Tibial nerve (tissue), 4 donors: Measurements from ENCODE around the gene HMOX1. TPM values are rescaled to one million over a fixed set of nuclear protein-coding genes. Genes with fewer than 3 reads are reported as not detected.

Experiments
- DNase-seq, 2 donors: peaks; one replicate each; pipeline ENCODE4 v3.0.0-alpha.2; 2019; ENCODE audit warnings: low spot score in 2 of 2
- H3K27ac ChIP-seq, 4 donors: fragments of 200-600 bp; sonication (generic) in 3 of 4; one replicate each; pipeline ENCODE4 v1.5.1; 2017 to 2019; ENCODE audit warnings: mild to moderate bottlenecking in 1 of 4
- H3K27me3 ChIP-seq, 2 donors: fragments of 200-600 bp; sonication (generic) in 1 of 2; one replicate each; pipeline versions ENCODE4 v1.5.1 to v1.6.0; 2017 to 2019
- H3K36me3 ChIP-seq, 3 donors: fragments of 200-600 bp; sonication (generic); one replicate each; pipeline ENCODE4 v1.5.1; 2018 to 2019
- H3K4me1 ChIP-seq, 4 donors: fragments of 200-600 bp; sonication (generic) in 3 of 4; one replicate each; pipeline ENCODE4 v1.5.1; 2017 to 2019
- H3K4me3 ChIP-seq, 4 donors: fragments of 200-600 bp; sonication (generic) in 3 of 4; one replicate each; pipeline ENCODE4 v1.5.1; 2017 to 2019; ENCODE audit warnings: mild to moderate bottlenecking in 1 of 4, moderate library complexity in 1 of 4
- H3K9me3 ChIP-seq, 4 donors: fragments of 200-600 bp; sonication (generic) in 3 of 4; one replicate each; pipeline ENCODE4 v1.5.1; 2017 to 2019
- EP300 ChIP-seq, 2 donors: sonication (generic); formaldehyde crosslinking; IDR thresholded peaks; one replicate each; pipeline ENCODE4 v1.6.1; 2017; ENCODE audit warnings: antibody characterized with exemption in 2 of 2, mild to moderate bottlenecking in 1 of 2
- POLR2A ChIP-seq, 2 donors: fragments of 450-650 bp; IDR thresholded peaks; one replicate each; pipeline ENCODE4 v1.6.1; 2017; ENCODE audit warnings: antibody characterized with exemption in 2 of 2, mild to moderate bottlenecking in 2 of 2, moderate library complexity in 2 of 2
- WGBS, 2 donors: methylation state at CpG; one replicate each; pipeline ENCODE4 v1.1.5; 2018; 5-methylcytosine and 5-hydroxymethylcytosine counted together
- total RNA-seq, 4 donors: library from RNA; depleted of rRNA; stranded (reverse); fragments of >200 nt; gene quantifications; one replicate each; pipeline ENCODE4 v1.1.0, GENCODE V29; 2016
- TF ChIP-seq, protein P1 (sequence below), 5 experiments: fragments of 200-600 bp in 3 of 5; fragments of 450-650 bp in 2 of 5; sonication (generic) in 3 of 5; IDR thresholded peaks; one replicate each; pipeline ENCODE4 v1.5.1; 2016 to 2019; ENCODE audit warnings: antibody characterized with exemption in 5 of 5, mild to moderate bottlenecking in 3 of 5, moderate library complexity in 2 of 5

Gene HMOX1, protein sequence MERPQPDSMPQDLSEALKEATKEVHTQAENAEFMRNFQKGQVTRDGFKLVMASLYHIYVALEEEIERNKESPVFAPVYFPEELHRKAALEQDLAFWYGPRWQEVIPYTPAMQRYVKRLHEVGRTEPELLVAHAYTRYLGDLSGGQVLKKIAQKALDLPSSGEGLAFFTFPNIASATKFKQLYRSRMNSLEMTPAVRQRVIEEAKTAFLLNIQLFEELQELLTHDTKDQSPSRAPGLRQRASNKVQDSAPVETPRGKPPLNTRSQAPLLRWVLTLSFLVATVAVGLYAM
- total RNA-seq, result 10 to 100 TPM in 3 of 4 donors, 1 to 10 TPM in 1; 7.5 to 53.7 (median 19.0) TPM

DNA sequence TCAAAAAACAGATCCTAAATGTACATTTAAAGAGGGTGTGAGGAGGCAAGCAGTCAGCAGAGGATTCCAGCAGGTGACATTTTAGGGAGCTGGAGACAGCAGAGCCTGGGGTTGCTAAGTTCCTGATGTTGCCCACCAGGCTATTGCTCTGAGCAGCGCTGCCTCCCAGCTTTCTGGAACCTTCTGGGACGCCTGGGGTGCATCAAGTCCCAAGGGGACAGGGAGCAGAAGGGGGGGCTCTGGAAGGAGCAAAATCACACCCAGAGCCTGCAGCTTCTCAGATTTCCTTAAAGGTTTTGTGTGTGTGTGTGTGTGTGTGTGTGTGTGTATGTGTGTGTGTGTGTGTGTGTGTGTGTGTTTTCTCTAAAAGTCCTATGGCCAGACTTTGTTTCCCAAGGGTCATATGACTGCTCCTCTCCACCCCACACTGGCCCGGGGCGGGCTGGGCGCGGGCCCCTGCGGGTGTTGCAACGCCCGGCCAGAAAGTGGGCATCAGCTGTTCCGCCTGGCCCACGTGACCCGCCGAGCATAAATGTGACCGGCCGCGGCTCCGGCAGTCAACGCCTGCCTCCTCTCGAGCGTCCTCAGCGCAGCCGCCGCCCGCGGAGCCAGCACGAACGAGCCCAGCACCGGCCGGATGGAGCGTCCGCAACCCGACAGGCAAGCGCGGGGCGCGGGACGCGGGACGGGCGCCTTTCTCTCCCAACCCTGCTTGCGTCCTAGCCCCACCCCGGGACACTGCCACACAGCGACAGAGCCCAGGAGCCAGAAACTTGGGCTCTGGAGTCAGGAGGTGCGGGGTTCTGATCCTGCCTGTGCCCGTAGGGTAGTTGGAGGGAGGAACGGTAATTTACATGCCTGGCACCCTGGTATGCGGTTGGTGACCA lies at the start of gene HMOX1:
TSS of gene HMOX1 (plus strand) at position 560 of the 887 bp plus-strand sequence. CDS start at position 638, 78 bp downstream.
- peak within 1 kb of the TSS; percentile 38 to 73 (median 56) for H3K4me3 ChIP-seq
- peak within 1 kb of the TSS; percentile 44 to 90 (median 84) for H3K27ac ChIP-seq
- no peaks in the 10 kb centered on the region for H3K9me3 ChIP-seq
- H3K4me1 ChIP-seq, result peaks cover 0 to 54% (median 27%) of the 10 kb centered on the region in 4 donors
- 4 to 14% methylated on average over 7 to 40 of the region's 47 CpGs for WGBS, 2 donors
- no peaks in the 10 kb centered on the region for H3K36me3 ChIP-seq
- TF ChIP-seq EP300 (IDR thresholded peaks at IDR 0.05), result peak; percentile 61 to 93
- TF ChIP-seq POLR2A (IDR thresholded peaks at IDR 0.05), result peak; percentile 62 to 67
- TF ChIP-seq, protein P1, sequence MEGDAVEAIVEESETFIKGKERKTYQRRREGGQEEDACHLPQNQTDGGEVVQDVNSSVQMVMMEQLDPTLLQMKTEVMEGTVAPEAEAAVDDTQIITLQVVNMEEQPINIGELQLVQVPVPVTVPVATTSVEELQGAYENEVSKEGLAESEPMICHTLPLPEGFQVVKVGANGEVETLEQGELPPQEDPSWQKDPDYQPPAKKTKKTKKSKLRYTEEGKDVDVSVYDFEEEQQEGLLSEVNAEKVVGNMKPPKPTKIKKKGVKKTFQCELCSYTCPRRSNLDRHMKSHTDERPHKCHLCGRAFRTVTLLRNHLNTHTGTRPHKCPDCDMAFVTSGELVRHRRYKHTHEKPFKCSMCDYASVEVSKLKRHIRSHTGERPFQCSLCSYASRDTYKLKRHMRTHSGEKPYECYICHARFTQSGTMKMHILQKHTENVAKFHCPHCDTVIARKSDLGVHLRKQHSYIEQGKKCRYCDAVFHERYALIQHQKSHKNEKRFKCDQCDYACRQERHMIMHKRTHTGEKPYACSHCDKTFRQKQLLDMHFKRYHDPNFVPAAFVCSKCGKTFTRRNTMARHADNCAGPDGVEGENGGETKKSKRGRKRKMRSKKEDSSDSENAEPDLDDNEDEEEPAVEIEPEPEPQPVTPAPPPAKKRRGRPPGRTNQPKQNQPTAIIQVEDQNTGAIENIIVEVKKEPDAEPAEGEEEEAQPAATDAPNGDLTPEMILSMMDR (IDR thresholded peaks at IDR 0.05), result peak in 4 of 5 experiments; percentile 24 to 58 (median 40)
- no peaks in the 10 kb centered on the region for H3K27me3 ChIP-seq
- peak; percentile 90 to 94 for DNase-seq

DNA sequence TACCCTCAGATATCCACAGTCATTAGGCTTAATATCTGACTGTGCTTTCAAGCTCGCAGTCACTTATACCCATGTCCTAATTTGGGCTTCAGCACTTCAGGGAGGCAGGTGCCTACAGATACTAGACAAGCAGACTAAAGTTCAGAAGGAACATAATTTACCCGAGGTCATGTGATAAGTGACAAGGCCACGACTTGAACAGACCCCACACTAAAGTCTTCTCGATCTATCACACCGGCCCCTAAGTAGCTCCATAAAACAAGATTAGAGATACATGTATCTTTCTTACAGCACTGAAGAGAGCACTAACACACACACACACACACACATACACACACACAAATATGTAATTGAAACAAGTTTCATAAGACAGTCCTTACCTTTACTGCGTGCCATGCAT lies 48.6 kb upstream of the HMOX1 start:
- Histone ChIP-seq H3K36me3 (peaks cover 0 to 99% (median 27%) of the 10 kb centered on the region in 3 donors), H3K4me1 (peaks cover 0 to 10% (median 2%) of the 10 kb centered on the region in 4 donors), H3K27me3 (no peaks in the 10 kb centered on the region), H3K4me3 (no peak overlapping the region), H3K27ac (no peak overlapping the region), H3K9me3 (no peaks in the 10 kb centered on the region)
- no peak for DNase-seq
- WGBS, 2 donors, result 78 to 84% methylated on average over 6 of the region's 6 CpGs
- no peak for TF ChIP-seq EP300 (IDR thresholded peaks at IDR 0.05)
- TF ChIP-seq, protein P1 (IDR thresholded peaks at IDR 0.05), result no peak
- no peak for TF ChIP-seq POLR2A (IDR thresholded peaks at IDR 0.05)

DNA sequence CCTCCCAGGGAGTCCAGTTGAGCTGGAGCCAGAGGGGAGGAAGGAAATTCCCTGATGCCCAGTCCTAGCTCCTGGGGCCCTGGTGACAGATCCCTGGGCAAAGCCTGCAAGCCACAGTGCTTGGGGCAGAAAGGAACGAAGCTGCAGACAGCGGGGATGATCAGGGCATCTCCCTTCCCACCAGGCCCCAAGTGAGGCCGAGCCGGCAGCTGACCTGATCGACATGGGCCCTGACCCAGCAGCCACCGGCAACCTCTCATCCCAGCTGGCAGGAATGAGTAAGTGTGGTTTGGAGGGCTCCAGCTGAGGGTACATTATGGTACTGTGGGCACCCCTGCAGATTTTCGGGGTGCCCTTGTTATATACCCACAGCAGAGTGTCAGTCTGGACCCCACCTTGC lies 47.7 kb upstream of the HMOX1 start:
- TF ChIP-seq, protein P1 (IDR thresholded peaks at IDR 0.05), result no peak
- TF ChIP-seq EP300 (IDR thresholded peaks at IDR 0.05) (no peak), POLR2A (IDR thresholded peaks at IDR 0.05) (no peak)

DNA sequence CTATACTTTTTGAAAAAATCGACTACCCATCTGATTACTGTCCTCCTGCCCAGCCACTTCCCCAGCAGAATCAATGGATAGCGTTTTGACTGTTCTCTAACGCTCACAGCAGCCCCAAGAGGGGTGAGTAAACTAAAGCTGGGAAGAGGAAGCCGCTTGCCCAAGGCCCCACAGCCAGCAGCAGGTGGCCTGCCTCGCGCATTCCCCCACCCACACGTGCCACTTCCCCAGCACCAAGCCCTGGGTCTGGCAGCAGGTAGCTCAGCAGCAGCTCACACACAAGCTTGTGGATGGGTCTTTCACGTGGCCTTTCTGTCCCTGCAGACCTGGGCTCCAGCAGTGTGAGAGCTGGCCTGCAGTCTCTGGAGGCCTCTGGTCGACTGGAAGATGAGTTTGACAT lies 46.9 kb upstream of the HMOX1 start:
- Histone ChIP-seq H3K27ac (no peak overlapping the region), H3K4me3 (no peak overlapping the region), H3K9me3 (no peaks in the 10 kb centered on the region), H3K27me3 (no peaks in the 10 kb centered on the region), H3K36me3 (peaks cover 2 to 99% (median 26%) of the 10 kb centered on the region in 3 donors), H3K4me1 (peaks cover 0 to 10% (median 2%) of the 10 kb centered on the region in 4 donors)
- WGBS, 2 donors, result 66 to 78% methylated on average over 7 to 9 of the region's 9 CpGs
- DNase-seq, result no peak
- TF ChIP-seq, protein P1 (IDR thresholded peaks at IDR 0.05), result no peak
- no peak for TF ChIP-seq POLR2A (IDR thresholded peaks at IDR 0.05)
- TF ChIP-seq EP300 (IDR thresholded peaks at IDR 0.05), result no peak

More for the DNA sequence above, 47.7 kb upstream of the HMOX1 start:
- Histone ChIP-seq H3K27ac (no peak overlapping the region), H3K4me1 (peaks cover 0 to 10% (median 2%) of the 10 kb centered on the region in 4 donors), H3K27me3 (no peaks in the 10 kb centered on the region), H3K36me3 (peaks cover 2 to 99% (median 22%) of the 10 kb centered on the region in 3 donors), H3K4me3 (no peak overlapping the region), H3K9me3 (no peaks in the 10 kb centered on the region)
- no peak for DNase-seq
- whole genome bisulfite sequencing, 2 donors, result 94 to 95% methylated on average over 6 to 7 of the region's 7 CpGs
